Hippocampal formation (tissue), 2 donors: ENCODE data around the gene GPATCH3.
"Not testable (repeated sequence)": the region's sequence is repeated elsewhere in the genome, so short reads cannot be mapped to it uniquely, and the experiment has no call there.

ENCODE experiments used
- DNase-seq, 2 donors: peaks; one replicate each; lab custom pipeline; 2025; lab: John Stamatoyannopoulos, UW

Gene GPATCH3

GRCh38 chr1:26900001-26900814 is at the start of gene GPATCH3:
Gene GPATCH3, minus strand, starts transcription at chr1:26900467. Its CDS starts 25 bp downstream, at chr1:26900442.
- DNase-seq, result peak; percentile 74 to 76

GRCh38 chr1:26949926-26950319 is 49.7 kb upstream of the GPATCH3 start:
- DNase-seq, result no peak

GRCh38 chr1:26949266-26949925 is 49.1 kb upstream of the GPATCH3 start:
- no peak for DNase-seq

GRCh38 chr1:26948725-26949057 is 48.4 kb upstream of the GPATCH3 start:
- not testable (repeated sequence) for DNase-seq

GRCh38 chr1:26946270-26946669 is 46.0 kb upstream of the GPATCH3 start:
- DNase-seq, result no peak

GRCh38 chr1:26945728-26946127 is 45.5 kb upstream of the GPATCH3 start:
- DNase-seq, result no peak

GRCh38 chr1:26945138-26945537 is 44.9 kb upstream of the GPATCH3 start:
- DNase-seq, result no peak

- DNase-seq, result no peak
Measured at GRCh38 chr1:26942656-26943055, 42.4 kb upstream of the GPATCH3 start.

GRCh38 chr1:26941311-26941710 is 41.0 kb upstream of the GPATCH3 start:
- DNase-seq, result no peak

- DNase-seq, result no peak
Measured at GRCh38 chr1:26938659-26939025, 38.4 kb upstream of the GPATCH3 start.

GRCh38 chr1:26938004-26938658 is 37.9 kb upstream of the GPATCH3 start:
- no peak for DNase-seq

GRCh38 chr1:26936823-26937222 is 36.6 kb upstream of the GPATCH3 start:
- DNase-seq, result no peak

- DNase-seq, result no peak
Measured at GRCh38 chr1:26932531-26932930, 32.3 kb upstream of the GPATCH3 start.

- no peak for DNase-seq
Measured at GRCh38 chr1:26923711-26924110, 23.4 kb upstream of the GPATCH3 start.

- no peak for DNase-seq
Measured at GRCh38 chr1:26922901-26923300, 22.6 kb upstream of the GPATCH3 start.

- DNase-seq, result no peak
Measured at GRCh38 chr1:26922431-26922729, 22.1 kb upstream of the GPATCH3 start.

- DNase-seq, result peak; percentile 97
Measured at GRCh38 chr1:26921540-26922430, 21.5 kb upstream of the GPATCH3 start, which contains the start of gene NUDC. Gene NUDC, plus strand, starts transcription at chr1:26921743. Its CDS starts 106 bp downstream, at chr1:26921849.

- no peak for DNase-seq
Measured at GRCh38 chr1:26921126-26921539, 20.9 kb upstream of the GPATCH3 start.

GRCh38 chr1:26915204-26915842 is 15.1 kb upstream of the GPATCH3 start:
- DNase-seq, result no peak

GRCh38 chr1:26913754-26914619 is 13.7 kb upstream of the GPATCH3 start, which contains the start of gene NR0B2:
Gene NR0B2, minus strand, starts transcription at chr1:26913975. Its CDS starts 35 bp downstream, at chr1:26913940.
- DNase-seq, result no peak

GRCh38 chr1:26913389-26913753 is 13.1 kb upstream of the GPATCH3 start:
- no peak for DNase-seq
